Lung (tissue), 12 donors: ENCODE data around the gene DNMT3A. TPM values are rescaled to one million over a fixed set of nuclear protein-coding genes. Genes with fewer than 3 reads are reported as not detected.

Experiments used
- ATAC-seq: fragments of 200-7000 bp; cut with Tn5 transposase; one replicate; pipeline ENCODE4 v1.9.1; 2020; ENCODE audit warnings: moderate number of reproducible peaks; ENCODE audit not compliant: insufficient read depth, low FRiP score
- DNase-seq, 3 donors: peaks; one replicate each; pipeline ENCODE4 v3.0.0-alpha.2; 2013 to 2017
- H3K27ac ChIP-seq, 2 donors: one replicate each; pipeline ENCODE4 v1.5.1; 2013; ENCODE audit warnings: mild to moderate bottlenecking in 2 of 2, moderate library complexity in 2 of 2, control low read depth in 1 of 2, inconsistent platforms in 1 of 2, low read depth in 1 of 2, low read length in 1 of 2
- H3K27me3 ChIP-seq, 3 donors: one replicate each; pipeline ENCODE4 v1.5.1; 2013; ENCODE audit warnings: low read length in 2 of 3; ENCODE audit not compliant: control insufficient read depth in 3 of 3, insufficient read depth in 3 of 3
- H3K36me3 ChIP-seq, 4 donors: one replicate each; pipeline ENCODE4 v1.5.1; 2013; ENCODE audit warnings: low read length in 4 of 4, mild to moderate bottlenecking in 1 of 4, moderate library complexity in 1 of 4; ENCODE audit not compliant: control insufficient read depth in 4 of 4, insufficient read depth in 4 of 4
- H3K4me1 ChIP-seq, 5 donors: one replicate each; pipeline ENCODE4 v1.5.1; 2013; ENCODE audit warnings: low read length in 5 of 5, mild to moderate bottlenecking in 2 of 5, moderate library complexity in 1 of 5; ENCODE audit not compliant: control insufficient read depth in 5 of 5, insufficient read depth in 5 of 5
- H3K4me3 ChIP-seq: one replicate; pipeline ENCODE4 v1.5.1; 2013; ENCODE audit warnings: mild to moderate bottlenecking, control low read depth, moderate library complexity
- H3K9ac ChIP-seq, 2 donors: one replicate each; pipeline ENCODE4 v1.5.1; 2013; ENCODE audit warnings: low read length in 2 of 2, control low read depth in 1 of 2; ENCODE audit not compliant: insufficient read depth in 1 of 2
- H3K9me3 ChIP-seq, 4 donors: one replicate each; pipeline ENCODE4 v1.5.1; 2013; ENCODE audit warnings: low read length in 3 of 4, mild to moderate bottlenecking in 1 of 4, moderate library complexity in 1 of 4; ENCODE audit not compliant: control insufficient read depth in 4 of 4, insufficient read depth in 3 of 4
- WGBS, 2 donors: extraction: QIAGEN DNeasy Blood & Tissue Kit; methylation state at CpG; one replicate each; pipeline ENCODE4 v1.1.7; 2013; 5-methylcytosine and 5-hydroxymethylcytosine counted together
- polyA plus RNA-seq, 2 donors: library from polyadenylated mRNA; stranded (reverse); fragments of 200-250 nt; gene quantifications; one replicate each; pipeline ENCODE4 v1.2.1, GENCODE V29; 2013
- total RNA-seq, 2 donors: library from RNA; depleted of rRNA in 1 of 2; stranded (reverse); fragments of >200 nt in 1 of 2; gene quantifications; one replicate each; pipeline ENCODE4 v1.2.1, GENCODE V29; 2014 to 2021
- TF ChIP-seq, protein P1 (sequence below): IDR thresholded peaks from 2 replicates; pipeline ENCODE4 v1.5.1; 2012; ENCODE audit warnings: mild to moderate bottlenecking; ENCODE audit errors: control extremely low read depth, extremely low read depth
- donor health status: control.
- donor health status: control.
- donor health status: Bipolar disorder and iron deficiency.
- donor health status: healthy.
- donor health status: DM: yes; HTN: yes; CAD: no.

The DNMT3A gene
- total and polyA plus RNA-seq, 4 donors, result 9.2 to 61.0 (median 26.9) TPM

DNA sequence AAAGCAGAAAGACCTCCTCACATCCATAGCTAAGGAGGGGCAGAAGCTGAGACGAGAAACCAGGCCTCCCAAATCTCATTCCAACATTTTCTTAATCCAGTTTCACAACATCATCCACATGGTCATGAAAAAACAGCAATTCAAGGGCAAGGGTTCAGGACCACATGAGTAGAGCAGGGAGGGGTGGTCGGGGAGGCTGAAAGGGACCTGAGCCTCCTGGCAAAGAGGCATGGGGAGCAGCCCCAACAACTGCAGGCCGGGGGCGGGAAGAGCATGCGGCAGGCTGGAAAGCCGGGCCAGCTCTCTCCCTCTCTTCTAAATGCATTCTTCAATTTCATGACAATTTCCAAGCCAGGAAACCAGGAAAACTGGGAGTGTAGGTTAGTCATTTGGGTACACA, 76.7 kb downstream of the DNMT3A start:
- DNase-seq, result peak in 1 of 3 donors; percentile 56
- Histone ChIP-seq H3K4me3 (no peak overlapping the region), H3K9me3 (no peaks in the 10 kb centered on the region), H3K27ac (no peak overlapping the region), H3K36me3 (peaks cover 7 to 34% (median 23%) of the 10 kb centered on the region in 4 donors), H3K27me3 (no peaks in the 10 kb centered on the region), H3K4me1 (peaks cover 0 to 2% (median 0%) of the 10 kb centered on the region in 5 donors), H3K9ac (no peak overlapping the region)
- TF ChIP-seq, protein P1, sequence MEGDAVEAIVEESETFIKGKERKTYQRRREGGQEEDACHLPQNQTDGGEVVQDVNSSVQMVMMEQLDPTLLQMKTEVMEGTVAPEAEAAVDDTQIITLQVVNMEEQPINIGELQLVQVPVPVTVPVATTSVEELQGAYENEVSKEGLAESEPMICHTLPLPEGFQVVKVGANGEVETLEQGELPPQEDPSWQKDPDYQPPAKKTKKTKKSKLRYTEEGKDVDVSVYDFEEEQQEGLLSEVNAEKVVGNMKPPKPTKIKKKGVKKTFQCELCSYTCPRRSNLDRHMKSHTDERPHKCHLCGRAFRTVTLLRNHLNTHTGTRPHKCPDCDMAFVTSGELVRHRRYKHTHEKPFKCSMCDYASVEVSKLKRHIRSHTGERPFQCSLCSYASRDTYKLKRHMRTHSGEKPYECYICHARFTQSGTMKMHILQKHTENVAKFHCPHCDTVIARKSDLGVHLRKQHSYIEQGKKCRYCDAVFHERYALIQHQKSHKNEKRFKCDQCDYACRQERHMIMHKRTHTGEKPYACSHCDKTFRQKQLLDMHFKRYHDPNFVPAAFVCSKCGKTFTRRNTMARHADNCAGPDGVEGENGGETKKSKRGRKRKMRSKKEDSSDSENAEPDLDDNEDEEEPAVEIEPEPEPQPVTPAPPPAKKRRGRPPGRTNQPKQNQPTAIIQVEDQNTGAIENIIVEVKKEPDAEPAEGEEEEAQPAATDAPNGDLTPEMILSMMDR, result no peak
- 91 to 95% methylated on average over 6 of the region's 6 CpGs for WGBS, 2 donors
- ATAC-seq, result no peak

DNA sequence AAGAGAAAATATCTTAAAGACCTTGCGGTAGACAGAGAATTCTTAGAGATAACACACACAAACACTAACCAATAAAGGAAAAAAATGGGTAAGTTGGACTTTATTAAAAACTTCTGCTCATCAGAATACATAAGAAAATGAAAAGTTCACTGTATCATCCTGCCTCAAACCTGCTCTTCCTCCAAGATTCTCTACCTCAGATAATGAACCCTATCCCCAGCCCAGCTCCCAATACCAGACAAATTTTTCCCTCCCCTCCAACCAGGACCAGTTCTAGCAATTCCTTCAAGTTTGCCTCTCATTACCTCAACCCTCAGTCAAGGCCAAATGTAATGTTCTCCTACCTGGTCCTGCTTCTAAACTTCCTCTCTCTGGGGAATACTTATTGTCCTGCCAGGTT, 79.4 kb downstream of the DNMT3A start:
- no peak for DNase-seq
- H3K36me3 ChIP-seq, result peaks cover 0 to 20% (median 9%) of the 10 kb centered on the region in 4 donors
- ATAC-seq, result no peak
- H3K27ac ChIP-seq, result no peak overlapping the region
- H3K4me1 ChIP-seq, result peaks cover 0 to 21% (median 8%) of the 10 kb centered on the region in 5 donors
- 84 to 93% methylated on average over 1 of the region's 1 CpG for WGBS, 2 donors
- no peaks in the 10 kb centered on the region for H3K9me3 ChIP-seq
- no peak overlapping the region for H3K4me3 ChIP-seq
- no peaks in the 10 kb centered on the region for H3K27me3 ChIP-seq
- TF ChIP-seq, protein P1, result no peak
- no peak overlapping the region for H3K9ac ChIP-seq

- WGBS, 2 donors, result 86 to 91% methylated on average over 7 of the region's 7 CpGs
- Histone ChIP-seq H3K36me3 (peaks cover 0 to 30% (median 19%) of the 10 kb centered on the region in 4 donors), H3K4me1 (peaks cover 0 to 30% (median 16%) of the 10 kb centered on the region in 5 donors), H3K27me3 (no peaks in the 10 kb centered on the region), H3K27ac (no peak overlapping the region), H3K4me3 (no peak overlapping the region), H3K9me3 (no peaks in the 10 kb centered on the region), H3K9ac (no peak overlapping the region)
- DNase-seq (no peak), ATAC-seq (no peak)
- TF ChIP-seq, protein P1, result no peak
These were observed 82.0 kb downstream of the DNMT3A start for GRCh38 chr2:25259737-25260124.
